ENCODE data around the gene LAMP2.
A peak's percentile ranks its signal among the peaks of the same experiment; 100 is the strongest.
"Not testable (repeated sequence)": the region's sequence is repeated elsewhere in the genome, so short reads cannot be mapped to it uniquely, and the experiment has no call there.

LAMP2 gene

GRCh38 chrX:120468825-120469525 lies at the start of gene LAMP2:
Gene LAMP2 (minus strand): TSS chrX:120469296. CDS start chrX:120469169, 127 bp downstream.
- DNase-seq (ENCODE audit: low spot score): peak; percentile 87

- DNase-seq (ENCODE audit: low spot score): no peak
Measured at GRCh38 chrX:120517936-120518335, 48.8 kb upstream of the LAMP2 start.

- DNase-seq (ENCODE audit: low spot score): peak; percentile 24
Measured at GRCh38 chrX:120514236-120514635, 45.1 kb upstream of the LAMP2 start.

- no peak for DNase-seq (ENCODE audit: low spot score)
Measured at GRCh38 chrX:120512627-120513026, 43.5 kb upstream of the LAMP2 start.

DNA sequence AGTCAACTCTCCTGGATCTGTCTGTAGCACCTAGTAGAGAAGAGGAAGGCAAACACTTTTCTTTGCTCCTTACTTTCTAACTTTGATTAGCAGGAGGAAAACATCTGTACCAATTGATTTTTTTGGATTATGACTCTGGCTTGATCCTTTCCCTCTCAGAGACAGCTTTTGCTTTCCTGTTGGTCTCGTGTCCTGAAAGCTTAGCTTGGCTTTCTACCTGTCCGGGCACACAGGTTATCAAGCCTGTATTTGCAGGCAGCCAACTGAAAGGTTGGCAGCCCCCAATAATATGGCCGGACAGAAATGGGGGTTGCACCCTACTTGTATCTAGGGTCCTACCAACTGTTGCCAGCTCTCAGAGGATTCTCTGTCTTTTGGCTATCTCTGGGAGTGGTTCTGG lies 43.1 kb upstream of the LAMP2 start:
- DNase-seq (ENCODE audit: low spot score): no peak

DNA sequence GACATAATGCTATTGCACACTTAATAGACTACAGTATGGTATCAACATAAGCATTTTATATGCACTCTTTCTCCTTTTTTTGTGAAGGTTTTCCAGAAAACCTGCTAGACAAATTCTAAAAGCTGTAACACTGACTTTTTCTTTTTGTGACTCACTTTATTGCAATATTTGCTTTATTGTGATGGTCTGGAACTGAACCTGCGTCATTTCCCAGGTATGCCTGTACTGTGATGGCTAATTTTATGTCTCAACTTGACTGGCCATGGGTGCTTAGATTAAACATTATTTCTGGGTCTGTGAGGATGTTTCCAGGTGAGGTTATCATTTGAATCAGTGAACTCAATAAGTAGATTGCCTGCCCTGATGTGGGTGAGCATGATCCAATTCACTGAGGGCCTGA lies 35.5 kb upstream of the LAMP2 start:
- no peak for DNase-seq (ENCODE audit: low spot score)

- DNase-seq (ENCODE audit: low spot score): no peak
Measured at GRCh38 chrX:120499301-120500072, 30.4 kb upstream of the LAMP2 start.

DNA sequence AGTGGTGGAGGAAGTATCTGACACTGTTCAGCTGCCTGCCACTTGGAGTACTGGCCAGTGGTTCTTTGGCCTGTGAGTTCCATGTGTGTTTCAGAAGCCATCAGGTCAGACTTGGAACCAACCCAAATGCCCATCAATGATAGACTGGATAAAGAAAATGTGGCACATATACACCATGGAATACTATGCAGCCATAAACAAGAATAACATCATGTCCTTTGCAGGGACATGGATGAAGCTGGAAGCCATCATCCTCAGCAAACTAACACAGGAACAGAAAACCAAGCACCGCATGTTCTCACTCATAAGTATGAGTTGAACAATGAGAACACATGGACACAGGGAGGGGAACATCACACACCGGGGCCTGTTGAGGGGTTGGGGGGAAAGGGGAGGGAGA lies 21.0 kb upstream of the LAMP2 start:
- not testable (repeated sequence) for DNase-seq (ENCODE audit: low spot score)

GRCh38 chrX:120486786-120487185 lies 17.7 kb upstream of the LAMP2 start:
- no peak for DNase-seq (ENCODE audit: low spot score)

GRCh38 chrX:120485638-120486520 lies 16.8 kb upstream of the LAMP2 start:
- DNase-seq (ENCODE audit: low spot score): peak; percentile 73

GRCh38 chrX:120485315-120485637 lies 16.2 kb upstream of the LAMP2 start:
- no peak for DNase-seq (ENCODE audit: low spot score)

DNA sequence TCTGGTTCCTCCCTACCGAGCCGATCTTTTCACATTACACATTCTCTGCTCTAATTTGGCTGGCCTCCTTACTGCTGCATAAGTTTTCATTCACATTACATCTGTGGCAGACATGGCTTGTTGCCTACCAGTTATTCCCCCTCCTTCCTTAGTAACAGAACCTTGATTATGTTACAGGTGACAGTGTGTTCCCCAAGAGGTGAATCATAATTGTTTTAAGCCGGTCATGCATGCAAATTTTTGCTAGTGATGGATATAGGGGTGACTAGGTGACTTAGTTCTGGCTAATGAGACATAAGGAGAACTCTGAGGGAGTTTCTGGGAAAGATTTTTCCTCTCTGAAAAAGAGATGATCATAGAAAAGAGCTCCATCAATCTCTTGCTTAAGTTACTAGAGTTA lies 8.4 kb upstream of the LAMP2 start:
- no peak for DNase-seq (ENCODE audit: low spot score)

DNA sequence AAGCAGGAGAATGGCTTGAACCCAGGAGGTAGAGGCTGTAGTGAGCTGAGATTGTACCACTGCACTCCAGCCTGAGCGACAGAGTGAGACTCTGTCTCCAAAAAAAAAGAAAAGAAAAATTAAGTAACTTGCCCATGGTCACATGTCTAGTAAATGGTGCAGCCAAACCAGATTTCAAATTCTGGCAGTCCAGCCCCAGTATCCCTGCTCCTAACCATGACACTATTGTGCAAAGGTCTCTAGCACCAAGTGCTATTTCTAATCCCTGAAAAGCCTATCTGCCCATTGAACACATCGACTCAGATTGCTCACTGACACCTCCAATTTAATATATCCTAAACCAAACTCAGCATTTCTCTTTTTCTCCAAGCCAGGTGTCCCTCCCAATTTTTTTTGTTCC lies 7.6 kb upstream of the LAMP2 start:
- no peak for DNase-seq (ENCODE audit: low spot score)

GRCh38 chrX:120475447-120475846 lies 6.4 kb upstream of the LAMP2 start:
- DNase-seq (ENCODE audit: low spot score): not testable (repeated sequence)

DNA sequence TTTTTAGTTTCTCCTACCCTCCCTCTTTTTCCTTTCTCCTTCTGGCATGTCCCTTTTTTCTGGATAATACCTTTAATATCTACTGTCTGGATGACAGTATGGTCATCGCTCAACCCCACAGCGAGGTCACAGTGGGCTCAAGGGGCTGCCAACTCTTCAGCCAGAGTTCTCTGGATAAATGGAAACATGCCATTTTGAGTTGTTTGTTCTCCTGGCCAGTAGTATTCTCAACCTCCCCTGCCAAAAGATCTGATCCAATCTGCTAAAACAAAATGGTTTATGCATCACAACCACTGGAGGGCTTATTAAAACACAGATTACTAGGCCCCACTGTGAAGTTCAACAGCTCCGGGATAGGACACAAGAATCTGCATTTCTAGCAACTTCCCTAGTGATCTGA lies 5.0 kb upstream of the LAMP2 start:
- no peak for DNase-seq (ENCODE audit: low spot score)

DNA sequence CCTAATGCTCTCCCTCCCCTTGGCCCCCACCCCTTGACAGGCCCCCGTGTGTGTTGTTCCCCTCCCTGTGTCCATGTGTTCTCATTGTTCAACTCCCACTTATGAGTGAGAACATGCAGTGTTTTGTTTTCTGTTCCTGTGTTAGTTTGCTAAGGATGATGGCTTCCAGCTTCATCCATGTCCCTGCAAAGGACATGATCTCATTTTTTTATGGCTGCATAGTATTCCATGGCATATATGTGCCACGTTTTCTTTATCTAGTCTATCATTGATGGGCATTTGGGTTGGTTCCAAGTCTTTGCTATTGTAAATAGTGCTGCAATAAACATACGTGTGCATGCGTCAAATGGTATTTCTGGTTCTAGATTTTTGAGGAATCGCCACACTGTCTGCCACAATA lies 561 bp upstream of the LAMP2 start:
- not testable (repeated sequence) for DNase-seq (ENCODE audit: low spot score)

DNA sequence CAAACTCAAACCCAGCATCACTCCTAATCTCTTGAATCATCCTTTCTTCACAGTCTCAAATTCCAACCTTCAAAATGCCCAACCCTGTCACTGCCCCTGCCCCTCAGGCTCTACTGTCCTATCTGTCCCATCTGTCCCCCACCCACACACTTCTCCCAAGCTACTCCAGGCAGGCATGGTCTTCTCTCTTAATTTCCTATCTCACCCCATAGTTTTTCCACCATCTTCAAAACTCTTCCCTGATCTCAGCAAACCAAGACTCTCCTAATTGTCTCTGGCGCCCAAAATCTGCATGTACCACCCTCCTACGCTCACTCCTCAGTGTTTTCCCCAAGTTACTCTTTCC lies 644 bp downstream of the LAMP2 start:
- no peak for DNase-seq (ENCODE audit: low spot score)

DNA sequence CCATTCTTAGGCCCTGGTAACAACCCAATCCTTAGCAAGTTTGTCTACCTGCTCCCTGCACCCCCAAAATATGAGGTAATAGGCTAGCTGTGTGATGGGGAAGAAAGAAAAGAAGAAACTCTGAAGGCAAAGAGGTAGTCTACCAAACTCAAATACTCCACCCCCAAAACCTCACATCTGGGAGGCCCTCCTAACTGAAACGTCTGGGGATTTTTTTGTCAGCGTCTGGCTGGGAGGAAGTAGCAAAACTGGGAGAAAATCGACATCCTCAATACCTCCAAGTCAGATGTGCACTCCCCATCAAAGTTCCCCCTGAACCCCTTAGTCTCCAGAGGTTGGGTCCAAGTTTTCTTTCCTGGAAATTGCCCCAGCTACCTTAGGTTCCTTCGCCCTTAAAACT lies 1.0 kb downstream of the LAMP2 start:
- DNase-seq (ENCODE audit: low spot score): no peak

DNA sequence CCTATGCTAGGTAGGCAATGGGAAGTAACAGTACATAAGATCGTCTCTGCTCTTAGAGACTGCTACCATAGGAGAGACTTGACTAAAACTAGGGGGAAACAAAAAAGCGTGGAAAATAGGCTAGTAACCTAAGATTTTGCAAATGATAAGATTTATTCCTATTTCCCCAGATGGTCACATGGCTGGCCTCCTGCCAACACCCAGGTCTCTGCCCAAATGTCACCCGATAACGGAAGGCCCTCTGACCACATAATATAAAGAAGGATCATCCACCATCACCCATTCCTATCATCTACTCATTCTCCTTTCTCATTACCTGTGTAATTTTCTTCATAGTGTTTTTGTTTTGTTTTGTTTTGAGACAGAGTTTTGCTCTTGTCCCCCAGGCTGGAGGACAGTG lies 4.7 kb downstream of the LAMP2 start:
- DNase-seq (ENCODE audit: low spot score): no peak

DNA sequence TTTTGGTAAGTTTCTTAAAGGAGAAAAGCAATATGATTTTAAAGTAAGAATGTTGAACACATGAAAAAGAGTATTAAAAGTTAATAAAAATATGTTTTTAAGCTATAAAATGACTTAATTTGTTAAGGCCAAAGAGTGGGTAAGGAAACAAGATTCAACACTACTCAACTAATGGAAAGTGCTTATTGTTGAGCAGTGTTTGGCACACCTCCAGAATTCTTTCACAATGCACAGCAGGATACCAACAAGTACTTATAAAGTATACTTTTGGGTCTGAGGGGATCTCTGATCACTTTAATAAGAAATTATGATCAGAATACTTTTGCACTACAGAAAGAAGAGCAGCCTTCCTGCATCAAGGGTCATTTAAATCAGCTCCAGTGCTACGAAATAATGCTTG lies 5.9 kb downstream of the LAMP2 start:
- DNase-seq (ENCODE audit: low spot score): no peak

DNA sequence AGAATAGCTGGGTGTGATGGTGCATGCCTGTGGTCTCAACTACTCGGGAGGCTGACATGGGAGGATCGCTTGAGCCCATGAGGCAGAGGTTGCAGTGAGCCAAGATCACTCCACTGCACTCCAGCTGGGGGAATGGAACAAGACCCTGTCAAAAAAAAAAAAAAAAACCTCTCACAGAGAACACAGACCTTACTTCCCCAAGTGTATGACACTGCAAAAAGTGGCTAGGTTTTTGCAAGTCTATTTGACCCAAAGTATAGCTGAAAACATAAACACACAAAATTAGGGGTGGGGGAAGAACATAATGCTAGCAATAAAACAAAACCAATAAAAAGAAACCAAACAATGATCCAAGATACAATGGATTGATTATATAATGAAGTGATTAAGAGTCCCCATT lies 6.7 kb downstream of the LAMP2 start:
- no peak for DNase-seq (ENCODE audit: low spot score)

GRCh38 chrX:120459309-120459708 lies 9.8 kb downstream of the LAMP2 start:
- no peak for DNase-seq (ENCODE audit: low spot score)

- DNase-seq (ENCODE audit: low spot score): no peak
Measured at GRCh38 chrX:120457766-120458180, 11.3 kb downstream of the LAMP2 start.

Measured in D341Med (cell line).